Non-pigmented ciliary epithelial cell (primary cell): Measurements from ENCODE around the gene ACTG2.
"Not testable (repeated sequence)": the region's sequence is repeated elsewhere in the genome, so short reads cannot be mapped to it uniquely, and the experiment has no call there.

Experiments
- DNase-seq: peaks from one replicate; pipeline ENCODE4 v3.0.0-alpha.2; 2010; ENCODE audit warnings: low read depth

ACTG2 gene

GRCh38 chr2:73892631-73893329 is at the start of gene ACTG2:
TSS of gene ACTG2 (plus strand) at chr2:73893008. CDS start at chr2:73901312, 8,304 bp downstream.
- no peak for DNase-seq

- no peak for DNase-seq
Measured at GRCh38 chr2:73844087-73844486, 48.7 kb upstream of the ACTG2 start.

- no peak for DNase-seq
Measured at GRCh38 chr2:73850009-73850408, 42.8 kb upstream of the ACTG2 start.

- no peak for DNase-seq
Measured at GRCh38 chr2:73851274-73851673, 41.5 kb upstream of the ACTG2 start.

GRCh38 chr2:73852020-73852419 is 40.8 kb upstream of the ACTG2 start:
- no peak for DNase-seq

- DNase-seq, result no peak
Measured at GRCh38 chr2:73855526-73855925, 37.3 kb upstream of the ACTG2 start.

- DNase-seq, result peak; percentile 93
Measured at GRCh38 chr2:73856214-73856613, 36.6 kb upstream of the ACTG2 start.

- DNase-seq, result peak; percentile 64
Measured at GRCh38 chr2:73859721-73860586, 32.9 kb upstream of the ACTG2 start.

GRCh38 chr2:73862987-73863386 is 29.8 kb upstream of the ACTG2 start:
- no peak for DNase-seq

GRCh38 chr2:73868204-73868978 is 24.4 kb upstream of the ACTG2 start:
- DNase-seq, result no peak

GRCh38 chr2:73870084-73870483 is 22.7 kb upstream of the ACTG2 start:
- DNase-seq, result peak; percentile 84

GRCh38 chr2:73877071-73877802 is 15.6 kb upstream of the ACTG2 start:
- no peak for DNase-seq

- not testable (repeated sequence) for DNase-seq
Measured at GRCh38 chr2:73877984-73878383, 14.8 kb upstream of the ACTG2 start.

- DNase-seq, result no peak
Measured at GRCh38 chr2:73885406-73885805, 7.4 kb upstream of the ACTG2 start.

GRCh38 chr2:73886357-73886756 is 6.5 kb upstream of the ACTG2 start:
- DNase-seq, result no peak

- DNase-seq, result not testable (repeated sequence)
Measured at GRCh38 chr2:73887596-73888353, 5.0 kb upstream of the ACTG2 start.

- no peak for DNase-seq
Measured at GRCh38 chr2:73888388-73888787, 4.4 kb upstream of the ACTG2 start.

- no peak for DNase-seq
Measured at GRCh38 chr2:73889206-73889605, 3.6 kb upstream of the ACTG2 start.

- DNase-seq, result no peak
Measured at GRCh38 chr2:73890301-73891092, 2.3 kb upstream of the ACTG2 start.

GRCh38 chr2:73891276-73891901 is 1.4 kb upstream of the ACTG2 start:
- no peak for DNase-seq
